Colon (tissue), 2 donors: ENCODE measurements around the gene PARD3B.
"Not testable (repeated sequence)": the region's sequence is repeated elsewhere in the genome, so short reads cannot be mapped to it uniquely, and the experiment has no call there.

Experiments used
- FAIRE-seq: peaks from 2 replicates; lab custom pipeline; 2012; peaks lifted over from hg19 to GRCh38; lab: Jason Lieb, UNC
- donor health status: control.
- donor health status: control.

Gene PARD3B

DNA sequence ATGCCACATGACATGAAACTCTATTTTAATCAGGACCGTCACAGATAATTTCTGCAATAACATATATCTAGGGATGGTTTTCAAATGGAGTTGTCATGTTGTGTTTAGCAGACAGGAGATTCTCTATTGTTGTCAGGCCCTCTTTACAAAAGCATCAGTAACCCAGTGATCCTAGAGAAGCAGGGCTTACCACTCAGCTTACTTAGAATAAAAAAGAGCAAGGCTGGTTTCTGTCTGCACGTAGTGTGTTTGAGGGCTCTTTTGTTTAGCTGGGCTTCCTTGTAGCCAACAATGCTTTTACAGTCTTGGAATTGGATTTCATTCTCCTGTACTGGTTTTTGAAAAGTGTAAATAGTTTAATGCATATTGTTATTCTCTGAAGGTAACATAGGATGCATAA, 926.5 kb downstream of the PARD3B start:
- no peak for FAIRE-seq

DNA sequence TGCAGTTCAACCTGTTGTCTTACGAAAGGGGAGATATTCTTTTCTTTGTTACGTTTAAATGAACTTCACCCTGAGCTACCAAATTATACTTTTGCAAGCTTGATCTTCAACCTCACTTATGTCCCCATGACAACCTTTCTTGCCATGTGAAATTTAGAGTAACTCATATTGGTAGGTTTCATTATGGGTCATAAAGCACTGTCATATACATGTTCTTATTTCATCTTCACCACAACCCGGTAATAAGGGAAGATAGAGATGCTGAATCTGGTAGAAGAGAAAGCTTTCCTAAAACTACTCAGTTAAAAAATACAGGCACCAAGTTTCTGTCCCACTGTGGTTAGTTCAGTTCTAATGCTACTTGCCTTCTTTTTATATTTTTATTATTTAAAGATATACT, 928.5 kb downstream of the PARD3B start:
- FAIRE-seq, result no peak

DNA sequence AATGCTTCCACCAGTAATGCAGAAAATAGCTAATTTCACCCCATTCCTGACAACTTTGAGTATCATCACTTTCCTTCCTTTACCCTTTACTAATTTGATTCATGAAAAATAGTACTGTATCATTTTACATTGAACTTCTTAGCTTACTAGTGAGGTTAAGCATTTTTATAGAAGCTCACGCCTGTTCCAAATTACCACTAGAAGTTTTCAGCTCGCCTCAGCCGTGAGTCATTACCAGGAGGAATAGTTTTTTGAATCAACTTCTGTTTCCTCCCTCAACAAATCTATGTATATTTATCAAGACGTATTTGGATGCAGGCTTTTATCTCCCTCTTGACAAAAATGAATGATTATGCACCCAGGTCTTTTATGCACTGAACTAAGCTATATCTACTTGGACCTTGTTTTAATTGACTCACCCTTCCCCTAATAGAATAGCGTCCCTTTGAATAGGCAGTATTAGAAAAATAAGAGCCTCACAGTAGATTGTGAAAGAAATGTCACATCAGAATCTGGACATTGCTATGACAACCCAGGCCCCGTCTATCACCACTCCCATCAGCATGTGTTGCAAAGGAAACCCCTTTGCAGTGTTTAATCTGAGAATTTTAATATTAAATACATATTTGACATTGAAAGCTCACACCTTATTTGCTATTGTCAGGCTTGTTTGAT, 929.6 kb downstream of the PARD3B start:
- no peak for FAIRE-seq

DNA sequence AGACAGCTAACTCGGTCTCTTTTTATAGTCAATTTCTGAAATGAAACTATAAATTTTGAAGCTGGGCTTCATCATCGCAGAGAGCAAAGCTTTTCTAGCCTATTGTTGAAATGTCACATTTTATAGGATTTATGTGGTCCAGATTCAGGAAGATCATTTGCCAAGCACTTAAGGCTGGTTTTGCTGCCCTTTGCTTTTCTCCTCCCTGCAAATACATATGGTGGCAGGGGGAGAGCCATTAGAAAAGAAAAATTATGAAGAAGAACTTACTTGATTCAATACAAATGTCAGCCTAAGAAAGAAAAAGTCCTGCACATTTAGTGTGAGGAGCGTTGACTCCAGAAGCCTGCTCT, 930.1 kb downstream of the PARD3B start:
- no peak for FAIRE-seq

DNA sequence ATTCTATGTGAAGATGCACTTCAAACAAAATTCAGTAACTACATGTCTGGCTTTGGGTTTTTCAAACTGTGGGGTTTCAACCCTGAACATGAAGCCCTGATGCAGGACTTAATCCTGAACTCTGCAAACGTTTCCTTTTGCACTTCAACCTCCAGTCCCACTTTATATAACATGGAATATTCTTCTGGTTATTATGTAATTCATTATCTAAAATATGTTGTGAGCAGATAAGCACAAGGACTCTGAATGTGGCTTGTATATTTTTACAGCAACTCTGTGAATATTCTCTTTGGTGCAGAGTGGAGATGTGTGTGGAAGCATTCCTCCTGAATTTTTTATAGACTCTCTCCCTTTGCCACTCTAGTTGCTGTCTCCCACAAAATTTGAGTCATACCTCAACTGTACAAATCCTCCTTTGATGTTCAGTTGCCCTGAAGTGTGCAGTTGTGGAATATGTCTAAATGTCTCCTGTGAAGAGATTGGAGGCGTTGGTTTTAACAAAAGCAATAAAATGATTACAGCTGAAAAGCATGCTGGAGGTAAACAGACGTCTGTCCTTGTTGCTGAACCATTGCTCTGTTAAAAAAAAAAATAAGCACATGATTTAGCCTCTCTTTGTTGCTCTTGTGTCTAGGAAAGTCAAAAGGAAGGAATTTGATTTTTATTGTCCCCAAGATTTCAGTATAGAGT, 931.9 kb downstream of the PARD3B start:
- no peak for FAIRE-seq

DNA sequence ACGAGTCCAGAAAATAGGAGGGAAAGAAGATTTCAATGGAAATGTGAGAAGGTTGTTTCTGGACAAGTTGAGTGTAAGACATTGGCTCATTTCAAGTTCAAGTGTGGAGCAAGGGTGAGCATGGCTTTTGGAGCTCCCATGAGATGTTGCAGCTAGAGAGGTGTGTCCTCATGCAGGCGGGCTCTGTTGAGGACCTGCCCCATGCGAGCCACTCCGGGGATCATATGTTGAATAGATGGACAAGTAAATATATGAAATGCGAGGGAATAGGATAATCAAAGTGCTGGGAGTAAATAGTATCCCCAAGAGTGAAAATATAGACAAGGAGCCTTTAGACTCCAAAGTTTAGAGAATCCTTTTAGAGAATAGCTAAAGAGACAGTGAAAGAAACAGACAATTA, 936.6 kb downstream of the PARD3B start:
- no peak for FAIRE-seq

DNA sequence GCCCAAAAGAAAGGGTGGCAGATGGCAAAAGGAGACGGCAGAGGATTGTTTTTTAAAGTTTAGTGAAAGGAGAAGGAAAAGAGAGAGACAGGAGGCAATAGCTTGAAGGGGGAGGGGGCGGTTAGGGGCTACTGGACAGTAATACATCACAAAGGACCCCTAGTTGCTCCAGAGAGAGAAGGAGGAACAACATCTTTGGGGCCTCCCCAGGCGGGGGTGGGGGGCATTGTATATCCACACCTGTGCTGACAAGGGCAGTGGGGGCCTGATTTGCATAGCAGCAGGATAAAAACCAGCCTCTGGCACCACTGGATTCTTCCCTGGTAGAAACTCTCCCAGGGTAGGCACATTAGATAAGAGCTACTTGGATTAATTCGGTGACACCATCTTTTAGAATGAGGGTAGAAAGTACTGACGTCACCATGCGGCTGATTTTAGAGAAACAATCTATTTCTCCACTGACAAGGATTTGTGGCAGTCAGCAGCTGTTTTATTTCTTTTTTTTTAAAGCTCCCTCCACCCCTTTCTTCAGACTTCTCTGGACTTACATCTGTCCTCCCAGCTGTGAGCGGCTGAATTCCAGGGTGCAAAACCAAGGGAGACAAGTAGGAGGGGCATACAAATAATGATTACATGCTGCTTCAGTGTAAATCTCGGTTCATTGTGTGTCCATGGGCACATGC, 937.3 kb downstream of the PARD3B start:
- no peak for FAIRE-seq

DNA sequence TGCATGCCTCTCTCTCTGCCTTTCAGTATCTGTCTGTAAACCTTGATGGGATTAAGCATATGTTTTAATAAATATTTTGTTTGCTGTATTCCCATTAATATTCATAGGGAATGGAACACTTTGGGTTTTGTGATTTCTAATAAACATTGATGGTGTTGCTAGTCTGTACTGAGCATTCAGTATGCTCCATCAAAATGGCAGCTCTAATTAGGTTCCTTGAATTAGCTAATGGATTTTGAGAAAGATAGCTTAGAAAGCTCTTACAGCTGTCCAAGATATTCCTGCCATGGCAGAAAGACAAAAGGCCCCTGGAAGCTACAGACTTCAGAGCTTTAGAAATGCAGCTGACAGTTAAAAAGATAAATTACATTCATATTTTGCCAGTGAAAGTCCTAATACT, 937.8 kb downstream of the PARD3B start:
- no peak for FAIRE-seq

DNA sequence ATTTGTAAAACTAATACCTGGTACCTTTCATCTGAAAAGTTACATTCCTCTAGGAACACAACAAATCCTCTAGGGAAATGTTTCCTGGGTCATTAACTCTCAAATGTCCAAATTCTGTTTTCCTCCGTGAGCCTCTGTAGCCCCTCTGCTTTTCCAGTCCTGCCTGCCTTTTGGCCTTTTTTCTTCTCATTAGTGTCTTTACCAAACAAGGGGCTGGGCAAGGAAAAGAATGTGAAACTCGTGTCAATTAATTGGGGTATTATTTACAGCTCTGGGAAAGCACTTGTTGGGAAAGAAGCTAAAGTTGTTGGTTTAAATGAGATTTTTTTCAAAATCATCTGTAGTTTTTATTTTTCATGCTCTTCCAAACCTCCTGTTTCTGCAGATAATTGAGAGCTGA, 938.9 kb downstream of the PARD3B start:
- no peak for FAIRE-seq

DNA sequence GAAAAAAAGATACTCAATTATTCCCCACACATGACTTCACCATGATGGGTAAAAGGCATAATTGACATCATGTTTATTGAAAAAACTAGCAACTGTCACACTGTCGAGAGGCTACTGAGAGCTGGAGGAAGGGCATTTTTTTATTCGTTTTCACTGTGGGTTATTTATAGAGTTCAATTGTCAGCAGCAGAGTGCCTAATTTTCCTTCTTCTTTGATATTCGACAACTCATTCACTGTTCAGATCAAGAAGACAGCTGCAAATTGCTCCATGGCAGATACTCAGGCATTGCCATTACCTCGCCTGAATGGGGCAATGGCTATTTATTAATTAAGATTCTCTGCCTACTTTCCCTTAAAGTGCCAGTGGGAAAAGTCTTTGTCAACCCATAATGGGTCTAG, 939.5 kb downstream of the PARD3B start:
- FAIRE-seq, result no peak

DNA sequence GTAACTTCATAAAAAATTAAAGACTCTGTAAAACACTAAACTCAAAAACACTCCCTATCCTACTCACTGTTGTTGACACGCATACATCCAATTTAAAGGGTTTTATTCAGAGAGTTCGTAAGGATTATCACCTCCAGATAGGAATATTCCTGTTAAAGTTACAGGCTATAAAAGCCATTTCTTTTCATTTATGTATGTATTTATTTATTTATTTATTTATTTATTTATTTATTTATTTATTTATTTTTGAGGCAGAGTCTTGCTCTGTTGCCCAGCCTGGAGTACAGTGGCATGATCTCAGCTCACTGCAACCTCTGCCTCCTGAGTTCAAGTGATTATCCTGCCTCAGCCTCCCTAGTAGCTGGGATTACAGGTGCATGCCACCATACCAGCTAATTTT, 948.3 kb downstream of the PARD3B start:
- FAIRE-seq, result not testable (repeated sequence)

DNA sequence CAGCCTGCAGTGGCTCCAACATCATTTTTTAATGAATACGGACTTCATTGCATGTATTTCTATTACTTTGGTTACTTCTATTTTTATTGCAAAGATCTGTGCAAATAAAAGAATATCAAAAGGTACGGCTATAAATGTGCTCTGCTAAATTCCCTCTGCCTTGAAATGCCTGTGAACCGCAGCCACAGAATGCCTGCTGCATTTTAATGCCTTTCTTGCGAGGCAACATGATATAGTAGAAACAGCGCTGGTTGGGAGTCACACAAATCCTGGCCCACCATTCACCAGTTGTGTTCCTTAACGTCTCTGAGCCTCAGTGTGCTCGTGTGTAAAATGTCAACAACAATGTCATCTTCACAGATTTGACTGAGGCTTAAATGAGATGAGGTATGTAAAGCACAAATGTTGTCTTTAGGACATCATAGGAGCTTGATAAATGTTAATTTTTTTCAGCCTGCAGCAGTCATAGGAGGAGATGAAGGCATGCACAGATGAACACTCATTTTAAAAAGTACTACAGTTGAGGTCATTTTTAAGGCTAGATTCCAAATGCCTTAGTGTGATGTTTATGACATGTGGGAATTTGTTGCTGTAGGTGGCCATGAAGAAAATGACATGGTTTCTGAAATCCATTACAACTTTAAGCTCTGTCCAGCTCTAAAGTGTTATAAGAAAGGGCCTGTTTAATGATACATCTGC, 949.4 kb downstream of the PARD3B start:
- FAIRE-seq, result no peak

DNA sequence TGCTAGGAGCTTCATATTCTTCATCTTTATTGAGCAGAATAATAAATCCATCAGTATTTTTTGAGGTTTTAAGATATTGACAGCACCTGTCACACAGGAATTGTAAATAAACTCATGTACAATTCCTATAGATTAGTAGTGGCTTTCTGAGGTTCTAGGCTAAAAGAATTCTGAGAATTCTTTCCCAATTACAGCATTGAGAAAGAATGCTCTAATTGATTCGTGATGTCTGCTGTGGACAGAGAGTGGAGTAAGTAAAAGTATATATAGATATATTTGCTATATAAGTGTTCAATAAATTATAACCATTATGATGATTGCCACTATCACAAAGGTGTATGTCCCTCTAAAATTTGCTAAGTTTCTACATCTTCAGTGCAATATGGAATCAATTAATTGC, 950.5 kb downstream of the PARD3B start:
- FAIRE-seq, result no peak

DNA sequence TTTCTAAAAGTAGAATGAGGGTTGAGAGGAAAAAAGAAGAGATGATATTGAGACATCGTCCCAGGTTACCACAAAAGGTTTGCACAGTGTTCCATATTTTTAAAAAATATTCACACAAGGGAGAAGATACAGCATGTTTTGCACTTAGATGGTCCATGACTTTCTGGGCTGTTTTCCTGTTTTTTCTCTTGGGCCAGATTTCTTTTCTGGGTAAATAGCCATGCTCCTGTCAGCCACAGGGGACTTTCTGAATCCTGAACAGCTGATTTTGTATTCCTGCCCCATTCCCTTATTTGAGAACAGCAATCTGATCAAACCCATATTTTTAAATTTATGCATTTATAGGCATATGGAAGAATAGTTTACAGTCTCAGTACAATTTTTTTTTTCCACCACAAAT, 951.1 kb downstream of the PARD3B start:
- no peak for FAIRE-seq

DNA sequence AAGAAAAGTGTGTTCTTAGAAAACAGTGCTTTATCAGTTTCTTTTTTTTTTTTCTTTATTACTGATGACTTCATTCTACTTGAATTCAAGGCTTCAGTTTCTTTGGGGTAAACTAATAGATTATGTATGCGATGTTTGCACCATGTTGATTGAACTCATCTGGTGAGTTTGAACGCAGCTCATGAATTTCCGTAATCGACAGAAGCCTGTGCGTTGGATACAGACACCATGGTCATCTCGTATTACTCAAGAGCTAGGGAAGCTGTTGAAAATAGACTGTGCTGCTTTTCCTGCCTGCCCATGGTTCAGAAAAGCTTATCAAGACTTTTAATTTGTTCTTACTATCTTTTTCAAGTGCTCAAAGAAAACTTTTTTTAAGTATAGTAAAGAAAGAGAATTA, 951.5 kb downstream of the PARD3B start:
- no peak for FAIRE-seq

DNA sequence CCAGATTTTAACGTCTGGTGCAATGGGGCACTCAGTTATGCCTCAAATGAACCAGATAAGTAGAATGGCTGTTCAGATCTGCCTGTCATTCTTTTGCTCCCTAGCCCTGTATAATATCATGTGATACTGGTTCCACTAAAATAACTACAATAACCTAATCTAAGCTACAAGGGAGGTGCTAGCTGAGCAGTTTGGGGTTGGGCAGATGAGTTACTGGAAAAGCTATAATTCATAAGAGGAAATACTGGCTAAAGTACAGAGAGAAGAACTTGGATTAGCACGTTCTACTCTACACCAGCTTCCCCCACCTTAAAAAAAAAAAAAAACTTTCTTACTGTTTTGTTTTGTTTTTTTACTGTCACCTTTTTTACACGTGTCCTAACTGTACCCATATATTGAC, 953.7 kb downstream of the PARD3B start:
- no peak for FAIRE-seq

DNA sequence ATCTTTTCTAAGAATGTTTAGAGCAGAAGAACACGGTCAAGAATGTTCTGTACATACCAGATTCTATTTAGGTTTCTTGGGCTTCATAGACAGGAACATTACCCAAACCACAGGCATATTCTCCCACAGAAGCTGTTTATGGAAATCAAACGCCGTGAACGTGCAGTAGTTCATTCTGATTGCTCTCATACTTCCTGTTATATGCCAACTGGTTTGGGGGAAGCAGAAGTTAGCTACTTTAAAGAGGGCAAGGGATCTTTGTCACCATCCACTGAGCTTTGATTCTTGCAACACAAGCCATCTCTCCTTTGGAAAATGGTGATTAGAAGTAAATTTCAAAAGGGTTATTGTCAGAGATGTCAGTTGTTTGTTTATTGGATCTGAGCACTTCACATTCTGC, 954.8 kb downstream of the PARD3B start:
- FAIRE-seq, result no peak

DNA sequence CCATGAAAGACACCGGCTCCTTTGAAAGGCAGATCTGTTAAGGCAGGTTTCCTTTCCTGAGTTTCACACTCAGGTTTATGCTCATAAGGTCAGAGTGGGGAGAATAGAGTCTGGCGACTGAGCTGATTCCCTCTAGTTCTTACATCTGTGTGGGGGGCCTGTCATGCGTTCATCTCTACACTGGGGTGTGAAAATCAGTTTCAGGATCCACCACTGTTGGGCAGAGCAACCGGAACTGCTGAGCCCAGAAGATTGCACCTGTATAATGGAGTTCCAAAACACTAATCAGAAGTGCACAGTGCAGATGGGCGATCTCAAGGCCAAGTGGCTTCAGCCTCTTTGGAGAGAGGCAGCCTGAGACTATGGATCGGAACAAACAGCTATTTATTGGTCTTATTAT, 955.7 kb downstream of the PARD3B start:
- FAIRE-seq, result no peak

DNA sequence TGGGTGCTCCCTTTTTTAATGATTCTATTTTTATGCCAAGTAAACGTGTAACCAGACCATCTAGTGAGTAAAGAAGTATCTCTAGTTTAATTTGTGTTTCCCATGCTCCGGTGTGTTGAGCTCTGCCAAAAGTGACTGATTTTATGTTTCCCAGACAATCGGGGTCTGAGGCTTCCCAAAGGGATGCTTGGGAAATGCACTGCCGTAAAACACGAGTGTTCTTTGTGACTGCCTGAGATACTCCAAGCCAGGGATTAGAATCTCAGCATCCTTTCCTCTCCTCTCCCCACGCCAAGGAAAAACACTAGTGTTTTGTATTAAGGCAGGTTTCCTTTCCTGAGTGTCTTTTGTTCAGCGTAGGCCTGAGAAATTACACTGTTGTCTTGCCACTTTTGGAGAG, 956.6 kb downstream of the PARD3B start:
- FAIRE-seq, result no peak

DNA sequence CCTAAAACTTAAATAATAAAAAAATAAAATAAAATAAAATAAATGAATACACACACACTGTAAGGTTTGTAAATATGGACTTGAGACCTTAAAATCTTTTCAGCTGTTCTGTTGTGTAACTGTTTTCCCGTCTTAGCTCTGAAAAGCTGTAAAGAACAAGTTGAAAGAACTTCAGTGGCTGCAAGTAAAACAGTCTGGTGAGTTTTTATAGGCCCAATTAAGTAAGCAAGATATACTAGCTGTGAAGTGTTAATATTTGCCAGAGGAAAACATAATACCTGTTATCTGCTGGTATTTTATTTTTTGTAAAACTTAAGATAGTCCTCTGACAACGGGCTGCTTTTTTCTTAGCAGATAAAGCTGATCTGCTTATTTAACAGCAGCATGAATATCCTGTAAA, 960.1 kb downstream of the PARD3B start:
- no peak for FAIRE-seq

DNA sequence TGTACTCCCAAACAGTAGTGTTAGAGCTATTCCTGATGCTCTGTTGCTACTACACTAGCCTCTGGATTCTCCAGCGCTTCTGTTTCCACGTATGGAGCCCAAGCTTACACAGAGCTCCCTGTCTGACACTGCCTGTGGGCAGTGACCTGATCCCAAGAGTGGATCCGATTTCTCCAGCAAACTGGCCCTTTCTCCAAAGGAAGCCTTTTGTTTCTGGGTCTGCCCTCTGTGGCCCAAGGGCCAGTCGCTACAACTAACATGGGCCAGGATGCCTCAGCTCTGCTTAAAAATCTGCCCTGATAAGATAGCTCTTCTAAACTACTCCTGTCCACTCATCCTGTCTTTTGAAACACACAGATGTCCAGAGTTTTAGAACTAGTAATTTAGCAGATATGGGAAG, 964.4 kb downstream of the PARD3B start:
- no peak for FAIRE-seq

DNA sequence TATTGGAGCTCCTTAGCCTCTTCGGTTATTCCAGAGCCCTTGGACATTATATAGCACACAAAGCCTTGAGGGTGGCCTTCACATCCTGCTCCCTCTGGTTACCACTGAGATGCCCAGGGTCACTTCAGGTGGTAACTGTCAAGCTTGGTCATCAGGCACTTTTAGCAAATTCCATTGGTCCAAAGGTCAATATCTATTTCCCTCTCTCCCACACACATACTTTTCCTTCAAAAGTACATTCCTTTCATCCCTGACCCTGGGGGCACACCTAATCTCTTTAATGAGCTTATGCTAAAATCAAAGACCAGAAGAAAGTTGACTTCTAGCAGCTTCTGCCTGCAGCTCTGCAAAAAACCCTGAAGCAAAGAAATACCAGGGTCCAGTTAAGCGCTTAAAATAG, 965.1 kb downstream of the PARD3B start:
- no peak for FAIRE-seq

DNA sequence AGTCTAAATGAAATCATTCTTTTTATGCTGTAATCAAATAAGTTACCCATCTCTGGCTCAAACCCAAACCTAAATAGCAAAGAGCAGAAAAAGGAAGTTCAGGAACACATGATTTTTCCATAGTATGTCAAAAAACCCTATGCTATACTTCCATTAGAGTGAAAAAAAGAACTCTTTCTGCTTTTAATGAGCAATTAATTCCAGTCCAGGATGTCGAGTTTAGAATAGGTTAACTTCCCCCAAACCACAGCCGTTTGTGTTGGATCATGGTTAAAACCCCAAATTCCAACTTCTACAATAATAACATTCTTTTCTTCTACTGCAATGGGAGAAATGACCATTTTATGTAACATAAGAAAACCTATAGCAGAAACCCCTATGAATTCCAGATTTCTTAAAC, 965.9 kb downstream of the PARD3B start:
- FAIRE-seq, result no peak
